Epidermal melanocyte (primary cell): ENCODE data around the gene C19orf12.

ENCODE experiments used
- DNase-seq: peaks from one replicate; pipeline ENCODE4 v3.0.0; 2011; ENCODE audit warnings: low spot score; ENCODE audit not compliant: insufficient read length

C19orf12 gene

GRCh38 chr19:29697523-29698261 lies 17.4 kb downstream of the C19orf12 start:
- no peak for DNase-seq

- no peak for DNase-seq
Observed at GRCh38 chr19:29696565-29696846, 18.6 kb downstream of the C19orf12 start.

GRCh38 chr19:29695765-29696564 lies 19.1 kb downstream of the C19orf12 start:
- DNase-seq: no peak

- peak; percentile 69 for DNase-seq
Observed at GRCh38 chr19:29694669-29695627, 20.1 kb downstream of the C19orf12 start.

- DNase-seq: no peak
Observed at GRCh38 chr19:29694161-29694560, 20.9 kb downstream of the C19orf12 start.

- no peak for DNase-seq
Observed at GRCh38 chr19:29690842-29691241, 24.2 kb downstream of the C19orf12 start.

- no peak for DNase-seq
Observed at GRCh38 chr19:29687897-29688728, 26.9 kb downstream of the C19orf12 start.

- no peak for DNase-seq
Observed at GRCh38 chr19:29687244-29687896, 27.7 kb downstream of the C19orf12 start.

- DNase-seq: no peak
Observed at GRCh38 chr19:29686285-29686805, 28.7 kb downstream of the C19orf12 start.

- DNase-seq: no peak
Observed at GRCh38 chr19:29685326-29685725, 29.7 kb downstream of the C19orf12 start.

GRCh38 chr19:29683009-29683408 lies 32.1 kb downstream of the C19orf12 start:
- no peak for DNase-seq

- no peak for DNase-seq
Observed at GRCh38 chr19:29682236-29682895, 32.7 kb downstream of the C19orf12 start.

- no peak for DNase-seq
Observed at GRCh38 chr19:29681422-29682235, 33.4 kb downstream of the C19orf12 start.

- DNase-seq: no peak
Observed at GRCh38 chr19:29680937-29681336, 34.1 kb downstream of the C19orf12 start.

- DNase-seq: no peak
Observed at GRCh38 chr19:29680447-29680846, 34.6 kb downstream of the C19orf12 start.

- DNase-seq: no peak
Observed at GRCh38 chr19:29679598-29680210, 35.4 kb downstream of the C19orf12 start.

- DNase-seq: peak; percentile 48
Observed at GRCh38 chr19:29678484-29679106, 36.5 kb downstream of the C19orf12 start.
